HG02798 (cell line): ENCODE measurements around the gene SBNO2.
"Not testable (repeated sequence)": the region's sequence is repeated elsewhere in the genome, so short reads cannot be mapped to it uniquely, and the experiment has no call there.

Experiments used
- ATAC-seq: cut with Tn5 transposase; IDR thresholded peaks from one replicate; pipeline ENCODE4 v1.9.1; 2021; ENCODE audit warnings: mild to moderate bottlenecking; ENCODE audit not compliant: unreplicated experiment, poor library complexity

SBNO2 gene

DNA sequence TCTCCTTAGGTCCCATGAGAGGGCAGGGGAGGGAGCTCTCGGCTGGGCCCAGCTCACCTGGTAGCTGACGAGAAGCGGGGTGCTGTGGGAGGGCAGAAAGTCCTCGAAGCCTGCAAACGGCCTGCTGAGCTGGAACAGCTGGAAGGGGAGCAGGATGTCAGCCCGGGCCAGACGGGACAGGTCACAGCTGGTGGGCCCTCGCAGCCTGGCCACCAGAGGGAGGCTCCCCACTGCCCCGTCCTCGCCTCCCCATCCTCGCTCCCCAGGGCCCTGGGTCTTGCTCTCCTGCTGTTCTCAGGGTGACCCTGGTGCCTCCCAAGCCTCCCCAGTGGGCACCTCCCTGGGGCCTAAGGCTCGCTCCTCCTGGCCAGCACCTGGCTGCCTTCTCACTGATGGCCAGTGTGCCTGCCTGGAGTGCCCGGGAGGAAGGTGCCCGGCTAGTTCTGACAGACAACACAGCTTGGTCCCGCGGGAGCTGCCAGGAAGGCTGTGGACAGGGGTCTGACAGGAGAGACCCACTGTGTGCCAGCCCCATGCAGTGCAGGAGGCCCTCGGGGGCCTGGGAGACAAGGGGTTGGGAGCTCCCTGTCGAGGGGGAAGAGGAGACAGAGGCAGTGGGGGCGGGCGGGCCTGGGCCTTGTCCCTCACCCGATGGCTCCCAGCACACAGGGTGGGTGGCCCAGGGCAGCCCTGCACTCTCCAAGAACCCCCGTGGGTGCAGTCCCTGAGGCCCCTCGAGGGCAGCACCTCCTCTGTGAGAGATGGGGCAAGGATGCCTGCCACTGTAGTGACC, 50.0 kb downstream of the SBNO2 start:
- no peak for ATAC-seq

DNA sequence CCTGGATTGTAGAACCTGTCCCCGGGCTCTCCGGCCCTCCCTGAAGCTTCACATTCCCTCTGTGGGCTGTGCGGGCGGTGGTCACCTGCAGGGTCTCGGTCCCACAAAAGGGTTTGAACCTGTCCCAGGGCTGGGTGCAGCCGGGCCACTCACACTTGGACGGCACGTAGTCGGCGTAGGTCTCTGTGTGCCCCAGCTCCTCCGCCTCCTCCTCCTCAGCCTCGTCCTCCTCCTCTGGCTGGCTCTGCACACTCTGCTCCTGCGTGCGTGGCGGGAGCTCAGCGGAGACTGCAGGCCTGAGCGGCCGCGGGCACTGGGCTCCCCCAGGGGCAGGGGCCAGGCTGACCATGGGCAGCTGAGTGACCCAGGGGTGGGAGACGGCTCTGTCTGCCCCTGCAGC, 50.7 kb downstream of the SBNO2 start:
- no peak for ATAC-seq

DNA sequence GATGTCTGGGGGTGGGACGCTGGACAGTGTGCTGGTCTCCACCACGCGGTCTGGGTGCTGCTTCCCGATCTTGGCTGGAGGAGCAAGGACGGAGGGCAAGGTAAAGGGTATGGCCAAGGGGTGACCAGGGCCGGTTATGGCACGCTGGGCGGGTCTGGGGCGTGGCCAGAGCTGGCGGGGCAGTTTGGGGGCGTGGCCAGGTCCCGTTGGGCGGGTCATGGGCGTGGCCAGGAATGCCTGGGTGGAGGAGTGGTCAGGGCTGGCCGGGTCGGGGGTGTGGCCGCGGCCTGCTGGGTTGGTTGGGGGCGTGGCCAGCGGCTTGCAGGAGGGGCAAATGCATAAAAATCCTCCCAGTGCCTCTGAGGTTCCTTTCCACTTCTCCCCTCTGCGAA, 51.1 kb downstream of the SBNO2 start:
- ATAC-seq, result no peak

- no peak for ATAC-seq
Observed at GRCh38 chr19:1122021-1122971, 51.8 kb downstream of the SBNO2 start.

- ATAC-seq, result no peak
Observed at GRCh38 chr19:1121395-1121794, 52.7 kb downstream of the SBNO2 start.

DNA sequence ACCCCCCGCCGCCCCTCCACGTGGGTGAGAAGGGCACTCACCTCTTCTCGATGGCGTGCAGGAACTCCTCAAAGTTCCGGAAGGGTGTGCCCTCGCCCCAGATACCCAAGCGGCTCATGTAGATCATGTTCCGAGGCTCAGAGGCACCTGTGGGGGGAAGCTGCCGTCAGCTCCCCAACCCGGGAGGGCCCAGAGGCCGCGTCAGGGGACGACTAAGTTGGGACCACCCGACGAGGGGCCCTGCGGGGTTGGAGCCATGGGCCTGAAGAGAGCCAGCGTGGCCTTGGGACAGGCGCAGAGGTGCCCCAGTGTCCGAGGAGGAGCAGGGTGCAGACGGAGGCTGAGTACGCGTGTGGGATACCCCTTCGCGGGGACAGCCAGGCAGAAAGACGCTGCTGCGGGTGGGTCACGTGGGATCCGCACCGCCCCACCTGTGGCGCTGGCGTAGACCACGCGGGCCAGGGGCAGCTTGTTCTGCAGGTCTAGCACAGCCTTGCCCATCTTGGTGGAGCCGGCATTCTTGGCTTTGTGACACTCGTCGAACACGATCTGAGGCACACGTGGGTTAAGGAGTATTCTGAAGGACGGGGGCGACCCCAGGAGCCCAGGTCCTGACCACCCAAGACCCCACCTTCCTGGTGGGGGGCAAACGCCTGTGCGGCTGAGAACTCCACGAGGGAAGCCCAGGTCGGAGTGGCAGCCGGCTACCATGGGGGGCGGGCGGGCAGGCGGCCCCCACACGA, 54.4 kb downstream of the SBNO2 start:
- no peak for ATAC-seq

GRCh38 chr19:1118999-1119398, 55.1 kb downstream of the SBNO2 start:
- ATAC-seq, result no peak

DNA sequence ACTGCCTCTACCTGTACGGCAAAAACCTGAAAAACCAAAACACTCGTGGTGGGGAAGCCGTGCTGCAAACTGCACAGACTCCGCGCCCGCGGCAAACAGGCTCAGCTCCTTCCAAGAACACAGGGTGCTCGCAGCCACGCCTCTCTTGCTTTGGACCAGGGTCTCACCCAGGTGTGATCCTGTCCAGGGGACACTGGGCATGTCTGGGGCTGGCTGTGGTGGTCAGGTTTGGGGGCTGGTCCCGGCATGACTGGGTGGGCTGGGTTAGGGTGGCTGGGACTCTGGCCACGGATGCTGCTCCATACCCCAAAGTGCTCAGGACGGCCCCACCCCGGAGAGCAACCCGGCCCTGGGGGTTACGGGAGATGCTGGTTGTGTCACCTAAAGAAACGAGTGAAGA, 56.4 kb downstream of the SBNO2 start:
- ATAC-seq, result no peak

DNA sequence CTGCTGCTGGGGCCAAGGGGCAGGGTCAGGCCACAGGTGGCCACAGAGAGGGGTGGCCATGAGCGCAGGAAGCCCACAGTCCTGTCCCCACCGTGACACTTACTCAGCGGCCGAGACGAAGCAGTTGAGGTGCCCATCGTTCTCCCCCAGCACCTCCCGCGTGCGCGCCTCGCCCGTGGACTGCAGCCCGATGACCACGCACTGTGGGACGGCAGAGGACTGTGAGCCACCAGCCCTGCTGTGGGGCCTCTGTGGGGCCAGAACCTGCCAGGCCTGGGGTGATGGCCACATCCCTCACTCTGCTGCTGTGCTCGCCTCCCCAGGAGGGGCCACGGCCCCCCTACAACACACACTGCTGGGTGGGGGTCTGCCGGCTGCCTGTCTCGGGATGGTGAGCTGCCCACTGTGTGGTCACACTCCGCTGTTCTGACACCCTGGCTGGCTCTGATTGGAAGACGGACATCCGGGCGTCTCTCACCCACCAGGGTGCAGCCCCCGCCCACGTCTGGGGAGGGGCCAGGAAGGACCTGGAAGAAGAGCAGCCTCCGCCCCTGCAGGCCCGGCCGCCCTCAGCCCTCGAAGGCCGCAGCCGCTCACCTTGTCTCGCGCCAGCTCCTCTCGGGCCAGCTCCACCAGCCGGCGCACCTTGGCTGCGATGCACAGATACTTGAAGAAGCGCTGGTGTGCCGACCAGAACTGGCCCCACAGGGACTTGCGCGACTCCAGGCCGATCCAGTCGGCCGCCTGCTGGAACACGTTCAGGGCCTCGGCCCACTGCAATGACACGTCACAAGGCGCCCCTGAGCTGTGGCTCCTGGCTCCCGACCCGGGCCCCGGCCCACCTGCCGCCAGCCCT, 57.1 kb downstream of the SBNO2 start:
- ATAC-seq, result no peak

- ATAC-seq, result no peak
Observed at GRCh38 chr19:1115646-1116420, 58.2 kb downstream of the SBNO2 start.

DNA sequence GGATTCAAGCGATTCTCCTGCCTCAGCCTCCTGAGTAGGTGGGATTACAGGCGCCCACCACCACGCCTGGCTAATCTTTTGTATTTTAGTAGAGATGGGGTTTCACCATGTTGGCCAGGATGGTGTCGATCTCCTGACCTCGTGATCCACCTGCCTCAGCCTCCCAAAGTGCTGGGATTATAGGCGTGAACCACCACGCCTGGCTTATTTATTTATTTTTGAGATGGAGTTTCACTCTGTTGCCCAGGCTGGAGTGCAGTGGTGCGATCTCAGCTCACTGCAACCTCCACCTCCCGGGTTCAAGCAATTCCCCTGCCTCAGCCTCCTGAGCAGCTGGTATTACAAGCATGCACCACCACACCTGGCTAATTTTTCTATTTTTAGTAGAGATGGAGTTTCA, 59.3 kb downstream of the SBNO2 start:
- ATAC-seq, result not testable (repeated sequence)

DNA sequence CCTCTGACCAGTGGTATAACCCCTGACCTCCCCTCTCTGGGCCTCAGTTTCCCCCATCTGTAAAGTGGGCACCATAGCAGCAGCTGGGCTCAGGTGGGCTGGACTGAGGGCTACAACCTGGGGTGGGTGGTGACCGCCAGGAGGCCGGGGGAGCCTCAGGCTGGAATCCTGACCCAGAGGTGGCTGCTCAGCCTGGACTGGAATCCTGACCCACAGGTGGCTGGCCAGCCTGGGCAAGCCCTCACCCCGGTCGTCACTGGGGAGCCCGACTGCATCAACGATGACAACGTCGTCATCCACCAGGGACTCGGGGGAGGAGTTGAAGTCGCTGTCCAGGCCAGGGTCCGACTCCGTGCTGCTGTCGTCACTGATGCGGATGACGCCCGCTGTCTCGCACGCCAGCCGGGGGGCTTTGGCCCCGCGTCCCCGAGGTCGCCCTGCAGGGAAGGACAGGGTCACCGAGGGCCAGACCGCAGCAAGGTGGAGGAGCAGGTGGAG, 60.0 kb downstream of the SBNO2 start:
- ATAC-seq, result no peak

DNA sequence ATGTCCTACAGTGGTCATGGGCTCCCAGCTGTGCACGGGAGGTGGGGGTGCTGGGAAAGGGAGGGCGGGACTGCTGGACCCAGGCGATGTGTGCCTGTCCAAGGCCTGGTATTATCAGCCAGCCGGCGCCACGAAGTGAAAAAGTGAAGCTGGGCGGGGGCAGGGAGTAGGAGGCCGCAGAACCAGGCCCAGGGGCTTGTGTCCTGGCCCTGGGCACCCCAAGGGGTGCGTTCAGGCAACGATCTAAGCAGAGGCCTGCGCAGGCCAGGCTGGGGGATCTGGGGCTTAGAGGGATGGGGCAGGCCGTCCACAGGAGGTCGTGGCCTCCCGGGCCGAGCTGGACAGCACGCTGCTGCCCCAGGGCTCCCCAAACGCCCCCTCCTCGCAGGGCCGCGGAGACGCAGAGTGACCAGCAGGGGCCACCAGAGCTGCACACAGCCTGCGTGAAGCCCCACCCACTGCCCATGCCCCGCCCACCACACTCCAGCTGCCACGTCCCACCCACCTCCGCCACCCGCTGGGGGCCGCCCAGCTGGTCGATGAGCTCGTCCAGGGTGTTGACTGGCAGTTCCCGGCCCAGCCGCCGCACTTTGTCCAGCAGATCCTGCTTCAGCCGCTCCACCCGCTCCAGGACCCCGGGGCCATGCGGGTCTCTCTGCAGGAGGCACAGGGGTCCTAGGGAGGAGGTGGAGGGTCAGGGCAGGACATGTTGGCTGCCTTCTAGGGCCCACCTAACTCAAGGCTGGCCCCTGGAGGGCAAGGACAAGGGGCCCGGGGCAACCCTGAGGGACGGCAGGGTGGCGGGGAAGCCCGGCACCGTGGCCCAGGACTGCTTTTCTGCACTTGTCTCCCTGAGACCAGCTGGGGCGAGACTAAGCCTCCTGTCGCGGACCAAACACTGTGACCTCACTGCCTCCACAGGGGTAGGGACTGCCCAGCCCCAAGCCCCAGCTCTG, 60.8 kb downstream of the SBNO2 start:
- ATAC-seq, result peak; percentile 60

- no peak for ATAC-seq
Observed at GRCh38 chr19:1112268-1113029, 61.6 kb downstream of the SBNO2 start.

DNA sequence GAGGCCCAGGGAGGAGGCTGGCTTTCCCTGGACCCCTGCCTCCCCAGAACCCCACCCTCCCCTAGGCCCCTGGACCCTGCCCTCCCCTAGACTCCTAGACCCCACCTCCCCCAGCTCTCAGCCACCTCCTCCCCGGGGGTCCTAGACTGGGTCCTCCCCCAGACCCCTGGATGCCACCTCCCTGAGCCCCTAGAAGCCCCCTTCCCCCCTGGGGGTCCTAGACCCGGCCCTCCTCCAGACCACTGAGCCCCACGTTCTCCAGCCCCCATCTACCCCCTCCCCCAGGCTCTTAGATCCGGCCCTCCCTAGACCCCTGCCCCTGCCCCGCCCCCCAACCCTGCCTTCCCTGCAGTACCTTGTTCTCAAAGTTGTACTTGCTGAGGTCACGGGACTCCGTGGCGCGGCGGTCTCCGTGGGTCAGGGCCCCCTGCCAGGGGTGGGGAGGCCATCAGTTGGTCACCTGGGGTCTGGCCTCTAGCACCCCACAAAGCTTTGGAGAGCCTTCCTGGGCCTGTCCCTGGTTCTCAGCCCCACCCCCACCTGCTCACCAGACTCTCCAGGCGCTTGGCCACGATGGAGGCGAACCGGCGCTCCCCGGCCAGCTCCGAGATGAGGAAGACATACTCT, 62.3 kb downstream of the SBNO2 start:
- ATAC-seq, result no peak

GRCh38 chr19:1110809-1111640, 63.0 kb downstream of the SBNO2 start:
- ATAC-seq, result no peak
